ENCODE data around the gene FXR2. TPM values are rescaled to one million over a fixed set of nuclear protein-coding genes. Genes with fewer than 3 reads are reported as not detected.
A peak's percentile ranks its signal among the peaks of the same experiment; 100 is the strongest.

Gene FXR2
- total and polyA plus RNA-seq, 2 donors (not counting 3 experiments of a cell fraction or from before 2014, with no cell fraction given) = 40.1 to 48.9 TPM

- no peak overlapping the region for H2AFZ ChIP-seq (ENCODE audit: low read depth, low read length)
- CTCF ChIA-PET = no interaction called here
- FAIRE-seq = no peak
- H3K27me3 ChIP-seq (ENCODE audit: control insufficient read depth in 2 of 2, insufficient read depth in 2 of 2, low read length in 2 of 2) = no peaks in the 10 kb centered on the region
- H3K36me3 ChIP-seq (ENCODE audit: control insufficient read depth in 2 of 2, extremely low read depth in 1 of 2, insufficient read depth in 2 of 2, low read length in 2 of 2) = peaks cover 19 to 55% of the 10 kb centered on the region in 2 experiments
- no peaks in the 10 kb centered on the region for H3K79me2 ChIP-seq (ENCODE audit: control insufficient read depth, insufficient read depth, low read length)
- no peaks in the 10 kb centered on the region for H3K9me1 ChIP-seq (replicated peaks; ENCODE audit: control insufficient read depth, extremely low read depth, insufficient read depth, low read length)
- H3K9ac ChIP-seq (replicated peaks; ENCODE audit: extremely low read depth, insufficient read depth, low read length) = no peak overlapping the region
- H4K20me1 ChIP-seq (replicated peaks; ENCODE audit: control insufficient read depth, extremely low read depth, insufficient read depth, low read length) = no peaks in the 10 kb centered on the region
- POLR2A ChIA-PET = no interaction called here
- H3K9me3 ChIP-seq (replicated peaks; ENCODE audit: control insufficient read depth, insufficient read depth, low read length) = no peaks in the 10 kb centered on the region
- no peak for DNase-seq (ENCODE audit: low read depth, low spot score)
- H3K4me1 ChIP-seq (ENCODE audit: control insufficient read depth, extremely low read depth, insufficient read depth, low read length) = peaks cover 10% of the 10 kb centered on the region
- intact Hi-C loops (cut with micrococcal nuclease) (no loop called here), dilution Hi-C loops (cut with MboI; ENCODE audit: extremely low pct_ligation_motif_present, low sequenced_read_pairs) (no loop called here)
- no peak overlapping the region for H3K4me2 ChIP-seq (ENCODE audit: insufficient read depth, low read length)
- TF ChIP-seq JUN (IDR thresholded peaks at IDR 0.05; ENCODE audit: borderline replicate concordance, insufficient read depth, insufficient read length, low read depth) = no peak
- no peak for TF ChIP-seq EZH2 (IDR thresholded peaks at IDR 0.05; ENCODE audit: borderline replicate concordance, low read depth, low read length, severe bottlenecking)
- TF ChIP-seq CTCF (IDR thresholded peaks at IDR 0.05; ENCODE audit: extremely low read depth in 1 of 2, insufficient read depth in 1 of 2, low read depth in 1 of 2, low read length in 2 of 2) = no peak
- TF ChIP-seq MYC (IDR thresholded peaks at IDR 0.05; ENCODE audit: low read depth, low read length) = no peak
- TF ChIP-seq GATA2 (IDR thresholded peaks at IDR 0.05; ENCODE audit: insufficient read depth, insufficient read length, low read depth, low read length) = no peak
- no peak for TF ChIP-seq POLR2AphosphoS5 (IDR thresholded peaks at IDR 0.05; ENCODE audit: insufficient read depth, low read depth, low read length)
- no peak for TF ChIP-seq FOS (IDR thresholded peaks at IDR 0.05; ENCODE audit: borderline replicate concordance, insufficient read depth, low read length)
- TF ChIP-seq MAX (IDR thresholded peaks at IDR 0.05; ENCODE audit: insufficient read depth, insufficient read length) = no peak
- no peak for TF ChIP-seq POLR2A (IDR thresholded peaks at IDR 0.05; ENCODE audit: low read depth, low read length)
- TSS peak; percentile 37 for BruUV-seq (replicated peaks)
- H3K4me3 ChIP-seq (replicated peaks in 1 of 3; ENCODE audit: insufficient read depth in 1 of 3, low read depth in 1 of 3, low read length in 3 of 3) = no peak overlapping the region
- no peak overlapping the region for H3K27ac ChIP-seq (ENCODE audit: insufficient read depth, low read depth, low read length)
Observed at GRCh38 chr17:7591596-7591995, 23.1 kb downstream of the FXR2 start.

All from endothelial cell of umbilical vein (primary cell).